GM19372 (cell line): ENCODE data around the gene C1orf50.

Experiments used
- ATAC-seq: cut with Tn5 transposase; IDR thresholded peaks from one replicate; pipeline ENCODE4 v1.9.1; 2021; ENCODE audit warnings: mild to moderate bottlenecking, low read depth, moderate library complexity; ENCODE audit not compliant: unreplicated experiment

C1orf50 gene

GRCh38 chr1:42757892-42758275 is 9.2 kb upstream of the C1orf50 start:
- no peak for ATAC-seq

- ATAC-seq = no peak
Observed at GRCh38 chr1:42758641-42759040, 8.4 kb upstream of the C1orf50 start.

GRCh38 chr1:42759114-42759513 is 7.9 kb upstream of the C1orf50 start:
- ATAC-seq = no peak

- ATAC-seq = no peak
Observed at GRCh38 chr1:42761567-42761966, 5.5 kb upstream of the C1orf50 start.

GRCh38 chr1:42762269-42762668 is 4.8 kb upstream of the C1orf50 start:
- ATAC-seq = no peak

- no peak for ATAC-seq
Observed at GRCh38 chr1:42765269-42765668, 1.8 kb upstream of the C1orf50 start.

GRCh38 chr1:42765832-42766740 is 963 bp upstream of the C1orf50 start:
- ATAC-seq = peak; percentile 24

- ATAC-seq = peak; percentile 1
Observed at GRCh38 chr1:42767510-42768000, 506 bp downstream of the C1orf50 start.

GRCh38 chr1:42768172-42768571 is 1.1 kb downstream of the C1orf50 start:
- no peak for ATAC-seq

GRCh38 chr1:42769811-42770210 is 2.8 kb downstream of the C1orf50 start:
- ATAC-seq = no peak

- no peak for ATAC-seq
Observed at GRCh38 chr1:42773420-42773819, 6.4 kb downstream of the C1orf50 start.

GRCh38 chr1:42774928-42775526 is 8.0 kb downstream of the C1orf50 start:
- no peak for ATAC-seq

- ATAC-seq = no peak
Observed at GRCh38 chr1:42776502-42776901, 9.5 kb downstream of the C1orf50 start.

GRCh38 chr1:42777852-42778251 is 10.8 kb downstream of the C1orf50 start:
- no peak for ATAC-seq

GRCh38 chr1:42779725-42780124 is 12.7 kb downstream of the C1orf50 start:
- ATAC-seq = no peak

- no peak for ATAC-seq
Observed at GRCh38 chr1:42780176-42780575, 13.1 kb downstream of the C1orf50 start.

GRCh38 chr1:42783092-42783491 is 16.0 kb downstream of the C1orf50 start:
- ATAC-seq = no peak

GRCh38 chr1:42784547-42784945 is 17.5 kb downstream of the C1orf50 start:
- ATAC-seq = no peak

GRCh38 chr1:42784946-42785693 is 18.1 kb downstream of the C1orf50 start, which contains the start of gene TMEM269:
TMEM269 (plus strand) TSS chr1:42784991; CDS start chr1:42789894, 4,903 bp downstream.
- no peak for ATAC-seq

- ATAC-seq = no peak
Observed at GRCh38 chr1:42786097-42786496, 19.0 kb downstream of the C1orf50 start.

- ATAC-seq = no peak
Observed at GRCh38 chr1:42788021-42788420, 21.0 kb downstream of the C1orf50 start.
